SKM-1 treated with dmso at 0.1 percent for 144 hours (cell line): ENCODE results near the gene EIF1AD.
"Not testable (repeated sequence)": the region's sequence is repeated elsewhere in the genome, so short reads cannot be mapped to it uniquely, and the experiment has no call there.

Experiments used
- DNase-seq: peaks from one replicate; lab custom pipeline; 2025; ENCODE audit not compliant: unreplicated experiment; lab: John Stamatoyannopoulos, UW

EIF1AD gene

DNA sequence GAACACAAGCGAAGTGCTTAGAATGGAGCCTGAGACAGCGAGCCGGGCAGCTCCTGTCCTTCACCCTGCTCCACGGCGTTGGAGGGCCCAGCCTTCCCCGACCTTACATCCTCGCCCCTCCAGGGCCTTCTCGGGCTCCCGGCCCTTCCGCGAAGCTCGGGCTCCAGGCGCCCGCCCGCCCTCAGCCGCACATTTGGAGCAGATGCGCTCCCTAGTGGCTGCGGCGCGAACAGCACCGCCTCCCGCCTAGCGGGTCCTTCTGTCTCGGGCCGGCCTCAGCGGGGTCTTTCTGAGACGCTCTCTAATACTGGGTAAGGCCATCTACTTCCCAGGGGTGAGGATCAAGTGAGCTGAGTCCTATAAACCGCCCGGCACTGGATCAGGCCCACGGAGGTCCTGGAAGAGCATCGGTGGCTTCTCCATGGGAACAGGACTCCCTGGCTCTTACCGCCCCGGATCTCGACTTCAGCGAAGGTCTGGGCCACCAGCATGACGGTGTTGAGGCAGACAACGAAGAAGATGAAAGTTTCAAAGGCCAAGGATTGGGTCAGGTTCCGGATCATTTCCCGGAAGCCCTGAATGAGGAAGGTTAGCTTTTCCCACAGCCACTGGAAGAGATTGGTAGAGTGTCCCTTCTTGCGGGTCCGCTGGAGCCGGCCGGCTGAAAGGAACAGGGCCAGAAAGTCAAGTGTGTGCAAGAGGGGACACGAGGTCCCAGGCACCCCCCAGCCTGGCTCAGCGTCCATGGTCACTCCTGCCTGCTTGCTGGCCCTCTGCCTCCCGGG lies 20.6 kb upstream of the EIF1AD start:
- DNase-seq, result peak; percentile 60

DNA sequence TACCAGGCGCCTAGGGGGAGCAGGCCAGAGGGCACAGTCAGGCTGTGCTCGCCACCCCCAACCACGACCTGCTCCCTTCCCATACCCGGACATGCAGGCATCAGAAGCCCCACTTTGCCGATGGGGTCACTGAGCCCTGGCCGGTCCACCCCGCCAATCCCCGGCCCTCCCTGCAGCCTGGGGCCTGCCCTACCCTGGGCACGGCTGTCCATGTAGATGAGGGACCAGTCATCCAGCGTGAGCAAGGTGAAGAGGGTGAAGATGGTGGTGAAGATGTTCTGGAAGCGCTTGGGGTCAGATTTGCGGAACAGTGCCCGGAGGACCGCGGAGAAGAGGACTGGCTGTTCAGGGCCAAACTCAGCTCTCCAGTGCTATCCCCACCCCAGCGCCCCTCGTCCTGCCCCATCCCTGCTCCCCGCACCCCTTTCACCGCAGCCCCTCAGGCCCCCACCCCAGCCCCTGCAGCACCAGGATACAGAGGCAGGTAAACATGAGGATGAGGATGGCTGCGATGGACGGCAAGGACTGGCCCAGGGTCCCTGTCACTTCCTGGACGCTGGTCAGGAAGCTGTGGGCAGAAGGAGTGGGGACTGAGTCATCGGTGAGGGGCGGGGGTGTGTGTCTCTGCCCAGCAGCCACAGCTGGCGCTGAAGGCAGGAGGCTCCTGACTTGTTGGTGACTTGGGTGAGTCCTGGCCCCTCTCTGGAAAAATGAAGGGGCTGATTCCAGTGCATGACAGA lies 18.8 kb upstream of the EIF1AD start:
- DNase-seq, result peak; percentile 61

DNA sequence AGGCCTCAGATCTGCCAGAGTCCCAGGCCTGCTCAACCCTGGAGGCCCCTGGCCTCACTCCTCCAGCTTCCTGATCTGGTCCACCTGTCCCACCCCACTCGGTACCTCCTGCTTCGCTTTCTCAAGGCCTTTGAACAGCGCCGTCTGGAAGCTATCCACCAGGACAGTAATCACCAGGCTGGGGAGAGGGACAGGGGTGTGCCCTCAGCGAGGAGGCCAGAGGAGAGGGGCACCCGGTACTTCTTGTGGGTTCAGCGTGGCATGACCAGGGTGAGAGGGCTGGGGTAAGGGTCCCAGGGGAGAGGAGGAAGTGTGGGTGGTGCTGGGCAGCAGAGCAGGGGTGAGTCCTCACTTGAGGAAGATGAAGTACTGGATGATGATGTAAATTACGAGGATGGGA lies 18.3 kb upstream of the EIF1AD start:
- no peak for DNase-seq

DNA sequence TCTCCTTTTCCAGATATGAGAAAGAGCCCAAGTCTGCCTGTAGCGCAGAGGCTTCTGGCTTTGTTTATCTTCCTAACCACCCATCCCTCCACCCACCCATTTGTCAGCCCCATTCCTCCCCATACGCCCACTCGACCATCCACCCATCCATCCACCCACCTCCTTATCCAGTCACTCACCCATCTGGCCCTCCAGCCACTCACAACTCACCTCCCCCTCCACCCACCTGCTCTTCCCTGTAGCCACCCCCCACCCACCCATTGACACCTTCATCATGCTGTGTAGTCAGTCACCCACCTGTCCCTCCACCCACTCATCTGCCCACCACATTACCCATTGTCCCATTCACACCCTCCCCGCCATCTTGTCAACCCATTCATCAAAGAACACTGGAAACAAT lies 15.4 kb upstream of the EIF1AD start:
- no peak for DNase-seq

DNA sequence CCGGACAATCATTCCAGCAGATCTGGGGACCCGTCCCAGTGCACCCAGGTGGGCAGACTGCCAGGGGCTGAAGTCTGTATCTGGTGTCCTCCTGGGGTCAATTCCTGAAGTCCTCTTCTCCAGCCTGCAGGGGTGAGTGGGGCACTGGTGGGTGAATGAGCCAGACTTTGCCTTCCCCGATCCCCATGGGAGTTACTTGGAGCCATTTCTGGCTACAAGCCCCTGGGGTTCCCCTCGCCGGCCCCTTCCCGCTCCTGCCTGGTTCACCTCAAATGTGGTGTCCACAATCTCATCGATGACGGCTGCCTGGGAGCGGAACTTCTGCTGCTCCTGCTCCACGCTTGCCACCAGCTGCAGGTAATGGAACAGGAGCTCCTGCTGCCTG lies 14.8 kb upstream of the EIF1AD start:
- DNase-seq, result no peak

DNA sequence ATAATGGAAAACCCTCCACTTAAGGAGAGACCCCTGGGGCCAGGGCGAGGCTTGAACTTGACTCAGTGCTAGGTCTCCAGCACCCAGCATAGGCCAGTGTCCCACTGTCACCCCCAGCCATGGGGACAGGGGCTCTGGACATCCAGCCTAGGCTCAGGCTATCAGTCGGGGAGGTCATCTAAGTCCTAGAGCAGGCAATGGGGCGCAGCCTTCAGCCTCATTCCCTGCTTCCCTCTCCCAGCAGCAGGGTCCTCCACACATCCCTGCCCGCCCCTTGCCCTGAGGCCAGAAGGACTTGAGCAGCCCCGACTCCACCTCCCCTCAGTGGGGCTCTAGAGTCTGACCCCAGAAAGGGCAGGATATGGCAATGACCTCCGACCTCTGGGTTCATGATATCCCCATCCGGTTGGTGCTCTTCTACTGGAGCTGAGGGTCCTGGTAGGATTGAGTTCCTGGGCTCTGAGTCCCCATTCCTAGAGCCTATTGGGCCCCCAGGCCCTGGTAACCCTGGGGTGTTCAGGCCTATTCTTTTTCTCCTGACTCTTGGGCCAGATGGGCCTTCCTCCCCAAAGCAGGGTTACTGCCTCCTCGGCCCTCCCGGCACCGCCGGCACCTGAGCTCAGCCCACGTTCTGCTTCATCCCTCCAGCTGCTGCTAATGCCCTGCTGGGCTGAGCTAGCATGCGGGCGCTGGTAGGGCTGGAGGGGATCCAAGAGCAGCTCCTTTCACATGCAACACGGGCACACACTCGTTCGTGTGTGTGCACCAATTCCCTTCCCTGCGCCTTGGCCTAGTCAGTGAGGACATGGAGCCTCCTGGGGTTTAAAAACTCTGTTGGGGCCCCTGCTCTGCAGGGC lies 14.2 kb upstream of the EIF1AD start:
- no peak for DNase-seq

GRCh38 chr11:66015454-66015881 lies 13.5 kb upstream of the EIF1AD start:
- DNase-seq, result no peak

DNA sequence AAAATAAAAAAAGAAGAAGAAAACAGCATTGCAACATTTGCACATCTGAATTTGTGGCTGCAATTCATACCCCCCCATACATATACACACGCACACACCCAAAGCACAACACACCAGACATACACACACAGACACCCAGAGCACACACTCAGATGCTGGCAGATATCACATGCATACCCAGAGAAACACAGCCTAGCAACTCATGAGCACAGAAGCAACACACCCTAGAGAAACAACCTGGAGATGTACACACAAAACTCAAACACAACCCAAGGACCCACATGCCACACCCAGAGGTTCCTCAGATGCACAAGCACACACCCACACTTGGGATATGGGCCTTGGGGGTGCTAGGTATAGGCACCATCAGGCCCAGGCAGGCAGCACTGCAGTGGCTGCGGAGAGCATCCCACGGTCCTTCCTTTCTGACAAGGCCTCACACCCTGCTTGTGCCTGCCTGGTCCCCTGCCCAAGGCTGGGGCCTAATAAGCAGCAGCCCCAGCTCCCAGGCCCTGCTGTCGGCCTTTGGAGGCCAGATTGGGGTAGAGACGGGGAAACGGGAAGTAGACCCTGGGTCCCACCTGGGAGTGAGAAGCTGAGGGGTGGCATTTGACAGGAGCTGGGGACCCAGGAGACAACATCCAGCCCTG lies 13.0 kb upstream of the EIF1AD start:
- no peak for DNase-seq

- no peak for DNase-seq
Observed at GRCh38 chr11:66013762-66014100, 11.8 kb upstream of the EIF1AD start.

GRCh38 chr11:66012946-66013761 lies 11.2 kb upstream of the EIF1AD start:
- DNase-seq, result peak; percentile 13

GRCh38 chr11:66012371-66012945 lies 10.5 kb upstream of the EIF1AD start:
- DNase-seq, result no peak

GRCh38 chr11:66011785-66012303 lies 9.9 kb upstream of the EIF1AD start, which contains the start of gene CST6:
TSS of gene CST6 (plus strand) at chr11:66012008. CDS start at chr11:66012045, 37 bp downstream.
- DNase-seq, result no peak

- no peak for DNase-seq
Observed at GRCh38 chr11:66011239-66011784, 9.4 kb upstream of the EIF1AD start.

DNA sequence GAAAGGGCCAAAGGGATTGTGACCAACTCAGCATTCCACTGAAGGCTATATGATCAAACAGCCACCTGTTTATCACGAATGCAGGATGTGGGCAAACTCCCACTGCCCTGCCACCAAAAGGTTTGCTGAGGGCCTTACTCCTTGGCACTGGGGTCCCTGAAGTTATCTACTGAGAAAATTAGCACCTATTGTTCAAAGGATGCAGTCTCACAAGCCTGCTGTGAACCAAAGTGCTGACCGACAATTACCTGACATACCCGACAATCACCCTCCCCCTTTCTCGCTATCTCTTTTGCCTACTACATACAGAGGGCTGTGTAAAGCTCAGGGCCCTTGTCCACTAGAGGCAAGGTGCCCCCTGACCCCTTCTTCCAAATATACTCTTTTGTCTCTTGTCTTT lies 8.1 kb upstream of the EIF1AD start:
- not testable (repeated sequence) for DNase-seq

- DNase-seq, result no peak
Observed at GRCh38 chr11:66008468-66009101, 6.6 kb upstream of the EIF1AD start.

- DNase-seq, result no peak
Observed at GRCh38 chr11:66008095-66008467, 6.1 kb upstream of the EIF1AD start.

DNA sequence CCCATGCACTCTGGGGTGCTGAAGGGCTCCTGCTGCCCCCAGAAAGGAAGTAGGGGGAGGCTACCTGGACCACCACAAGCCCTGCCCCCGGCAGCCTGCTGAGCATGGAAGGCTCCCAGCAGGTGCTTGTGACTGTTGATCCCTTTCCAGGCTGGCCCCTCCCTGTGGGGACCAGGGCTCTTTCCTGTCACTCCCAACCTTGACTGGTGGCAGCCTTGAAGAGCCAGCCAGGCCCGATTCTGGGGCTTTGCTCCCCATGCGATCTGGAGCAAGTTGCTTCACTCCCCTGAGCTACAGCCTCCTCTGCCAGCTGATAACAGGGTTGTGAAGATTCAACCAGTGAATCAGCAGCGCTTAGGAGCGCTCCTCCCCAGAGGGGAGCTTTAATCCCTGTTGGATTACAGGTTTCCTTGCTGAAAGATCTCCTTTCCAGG lies 5.3 kb upstream of the EIF1AD start:
- no peak for DNase-seq

DNA sequence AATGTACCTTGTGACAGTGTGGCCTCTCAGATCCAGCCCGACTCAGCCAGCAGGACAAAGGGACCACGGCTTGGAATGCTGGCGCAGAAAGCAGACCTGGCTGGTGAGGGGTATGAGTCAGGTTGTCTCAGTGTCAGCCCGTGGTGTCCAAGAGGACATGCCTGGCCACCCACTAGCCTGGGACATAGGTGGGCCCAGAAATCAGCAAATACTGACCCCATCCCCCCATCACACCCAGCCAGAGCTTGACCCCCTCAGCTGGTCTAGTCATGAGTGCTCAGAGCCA lies 4.9 kb upstream of the EIF1AD start:
- DNase-seq, result no peak
